ENCODE results near the gene CYP8B1. TPM values are rescaled to one million over a fixed set of nuclear protein-coding genes. Genes with fewer than 3 reads are reported as not detected.

Gene CYP8B1
- total RNA-seq, 6 donors from 2014 or later, result 0.13 to 0.14 TPM; not detected in 4

GRCh38 chr3:42831321-42831713 lies 44.4 kb downstream of the CYP8B1 start:
- H3K27me3 ChIP-seq, result no peaks in the 10 kb centered on the region
- H3K9me3 ChIP-seq, result no peaks in the 10 kb centered on the region
- H3K4me3 ChIP-seq, result no peak overlapping the region
- H3K36me3 ChIP-seq, result no peaks in the 10 kb centered on the region
- no peak overlapping the region for H3K27ac ChIP-seq
- peak; percentile 57 to 79 (median 70) for TF ChIP-seq CTCF (IDR thresholded peaks at IDR 0.05)
- no peak for TF ChIP-seq POLR2AphosphoS5 (IDR thresholded peaks at IDR 0.05)
- 17 to 23% methylated on average over 3 of the region's 3 CpGs for WGBS, 2 donors
- peaks cover 0 to 5% (median 2%) of the 10 kb centered on the region in 4 donors for H3K4me1 ChIP-seq
- ATAC-seq (ENCODE audit: low FRiP score in 2 of 2), result peak; percentile 62 to 91
- peak in 1 of 2 donors; percentile 68 for DNase-seq

GRCh38 chr3:42830437-42831320 lies 45.0 kb downstream of the CYP8B1 start:
- peaks cover 0 to 5% (median 2%) of the 10 kb centered on the region in 4 donors for H3K4me1 ChIP-seq
- H3K36me3 ChIP-seq, result no peaks in the 10 kb centered on the region
- H3K4me3 ChIP-seq, result no peak overlapping the region
- DNase-seq, result no peak
- WGBS, 2 donors, result 37 to 38% methylated on average over 7 of the region's 7 CpGs
- no peaks in the 10 kb centered on the region for H3K27me3 ChIP-seq
- no peaks in the 10 kb centered on the region for H3K9me3 ChIP-seq
- TF ChIP-seq POLR2A (IDR thresholded peaks at IDR 0.05) (no peak), CTCF (IDR thresholded peaks at IDR 0.05) (peak in 4 of 6 experiments; percentile 39 to 46 (median 43))
- ATAC-seq (ENCODE audit: low FRiP score in 2 of 2), result peak in 1 of 2 donors; percentile 76
- no peak overlapping the region for H3K27ac ChIP-seq

GRCh38 chr3:42829628-42830436 lies 45.8 kb downstream of the CYP8B1 start:
- H3K4me1 ChIP-seq, result peaks cover 0 to 5% (median 2%) of the 10 kb centered on the region in 4 donors
- no peaks in the 10 kb centered on the region for H3K27me3 ChIP-seq
- no peaks in the 10 kb centered on the region for H3K36me3 ChIP-seq
- WGBS, 2 donors, result 75 to 80% methylated on average over 5 of the region's 5 CpGs
- TF ChIP-seq EP300 (IDR thresholded peaks at IDR 0.05) (no peak), POLR2A (IDR thresholded peaks at IDR 0.05) (no peak), POLR2AphosphoS5 (IDR thresholded peaks at IDR 0.05) (no peak), CTCF (IDR thresholded peaks at IDR 0.05) (no peak)
- H3K27ac ChIP-seq, result no peak overlapping the region
- ATAC-seq (ENCODE audit: low FRiP score in 2 of 2) (no peak), DNase-seq (no peak)
- no peaks in the 10 kb centered on the region for H3K9me3 ChIP-seq
- no peak overlapping the region for H3K4me3 ChIP-seq

GRCh38 chr3:42829083-42829627 lies 46.5 kb downstream of the CYP8B1 start:
- Histone ChIP-seq H3K36me3 (no peaks in the 10 kb centered on the region), H3K4me1 (peaks cover 0 to 5% (median 2%) of the 10 kb centered on the region in 4 donors), H3K4me3 (no peak overlapping the region), H3K27me3 (no peaks in the 10 kb centered on the region), H3K9me3 (no peaks in the 10 kb centered on the region), H3K27ac (no peak overlapping the region)
- DNase-seq (no peak), ATAC-seq (ENCODE audit: low FRiP score in 2 of 2) (no peak)
- TF ChIP-seq POLR2A (IDR thresholded peaks at IDR 0.05) (no peak), CTCF (IDR thresholded peaks at IDR 0.05) (no peak), EP300 (IDR thresholded peaks at IDR 0.05) (no peak), POLR2AphosphoS5 (IDR thresholded peaks at IDR 0.05) (no peak)
- WGBS, 2 donors, result 92 to 95% methylated on average over 5 of the region's 5 CpGs
